ENCODE results near the gene DISC1.

DISC1 gene

GRCh38 chr1:232048481-232048880, 421.9 kb downstream of the DISC1 start:
- H3K36me3 ChIP-seq (ENCODE audit: low read depth) = no peaks in the 10 kb centered on the region
- H3K4me3 ChIP-seq (ENCODE audit: severe bottlenecking) = no peak overlapping the region
- TF ChIP-seq CTCF (IDR thresholded peaks at IDR 0.05; ENCODE audit: poor library complexity, severe bottlenecking) = no peak
- ATAC-seq (ENCODE audit: low read depth) (no peak), DNase-seq (ENCODE audit: low spot score) (no peak)
- no peaks in the 10 kb centered on the region for H3K9me3 ChIP-seq (ENCODE audit: severe bottlenecking)
- H3K4me1 ChIP-seq (ENCODE audit: insufficient read depth, poor library complexity, severe bottlenecking) = no peaks in the 10 kb centered on the region
- H3K27me3 ChIP-seq (ENCODE audit: insufficient read depth, poor library complexity, severe bottlenecking) = no peaks in the 10 kb centered on the region
- H3K27ac ChIP-seq (ENCODE audit: poor library complexity, severe bottlenecking) = no peak overlapping the region

- Histone ChIP-seq H3K4me3 (ENCODE audit: severe bottlenecking) (no peak overlapping the region), H3K36me3 (ENCODE audit: low read depth) (no peaks in the 10 kb centered on the region), H3K27me3 (ENCODE audit: insufficient read depth, poor library complexity, severe bottlenecking) (no peaks in the 10 kb centered on the region), H3K9me3 (ENCODE audit: severe bottlenecking) (no peaks in the 10 kb centered on the region), H3K27ac (ENCODE audit: poor library complexity, severe bottlenecking) (no peak overlapping the region), H3K4me1 (ENCODE audit: insufficient read depth, poor library complexity, severe bottlenecking) (no peaks in the 10 kb centered on the region)
- DNase-seq (ENCODE audit: low spot score) = no peak
- no peak for TF ChIP-seq CTCF (IDR thresholded peaks at IDR 0.05; ENCODE audit: poor library complexity, severe bottlenecking)
- no peak for ATAC-seq (ENCODE audit: low read depth)
Measured at GRCh38 chr1:232049335-232049734, 422.7 kb downstream of the DISC1 start.

- H3K27me3 ChIP-seq (ENCODE audit: insufficient read depth, poor library complexity, severe bottlenecking) = no peaks in the 10 kb centered on the region
- no peak for TF ChIP-seq CTCF (IDR thresholded peaks at IDR 0.05; ENCODE audit: poor library complexity, severe bottlenecking)
- no peak overlapping the region for H3K4me3 ChIP-seq (ENCODE audit: severe bottlenecking)
- ATAC-seq (ENCODE audit: low read depth) (no peak), DNase-seq (ENCODE audit: low spot score) (no peak)
- H3K4me1 ChIP-seq (ENCODE audit: insufficient read depth, poor library complexity, severe bottlenecking) = no peaks in the 10 kb centered on the region
- H3K9me3 ChIP-seq (ENCODE audit: severe bottlenecking) = no peaks in the 10 kb centered on the region
- no peak overlapping the region for H3K27ac ChIP-seq (ENCODE audit: poor library complexity, severe bottlenecking)
- H3K36me3 ChIP-seq (ENCODE audit: low read depth) = no peaks in the 10 kb centered on the region
Measured at GRCh38 chr1:232057217-232057895, 430.8 kb downstream of the DISC1 start.

- DNase-seq (ENCODE audit: low spot score) (no peak), ATAC-seq (ENCODE audit: low read depth) (no peak)
- Histone ChIP-seq H3K4me3 (ENCODE audit: severe bottlenecking) (no peak overlapping the region), H3K27me3 (ENCODE audit: insufficient read depth, poor library complexity, severe bottlenecking) (no peaks in the 10 kb centered on the region), H3K9me3 (ENCODE audit: severe bottlenecking) (no peaks in the 10 kb centered on the region), H3K36me3 (ENCODE audit: low read depth) (no peaks in the 10 kb centered on the region), H3K4me1 (ENCODE audit: insufficient read depth, poor library complexity, severe bottlenecking) (no peaks in the 10 kb centered on the region), H3K27ac (ENCODE audit: poor library complexity, severe bottlenecking) (no peak overlapping the region)
- TF ChIP-seq CTCF (IDR thresholded peaks at IDR 0.05; ENCODE audit: poor library complexity, severe bottlenecking) = no peak
Measured at GRCh38 chr1:232057896-232058274, 431.3 kb downstream of the DISC1 start.

- H3K4me1 ChIP-seq (ENCODE audit: insufficient read depth, poor library complexity, severe bottlenecking) = no peaks in the 10 kb centered on the region
- H3K4me3 ChIP-seq (ENCODE audit: severe bottlenecking) = no peak overlapping the region
- TF ChIP-seq CTCF (IDR thresholded peaks at IDR 0.05; ENCODE audit: poor library complexity, severe bottlenecking) = no peak
- ATAC-seq (ENCODE audit: low read depth) = no peak
- no peaks in the 10 kb centered on the region for H3K27me3 ChIP-seq (ENCODE audit: insufficient read depth, poor library complexity, severe bottlenecking)
- no peak for DNase-seq (ENCODE audit: low spot score)
- H3K9me3 ChIP-seq (ENCODE audit: severe bottlenecking) = no peaks in the 10 kb centered on the region
- no peak overlapping the region for H3K27ac ChIP-seq (ENCODE audit: poor library complexity, severe bottlenecking)
- H3K36me3 ChIP-seq (ENCODE audit: low read depth) = no peaks in the 10 kb centered on the region
Measured at GRCh38 chr1:232059726-232060374, 433.3 kb downstream of the DISC1 start.

Data from RWPE2 (cell line).